GM12891 (cell line): ENCODE data around the gene ZNF74.
"Not testable (repeated sequence)": the region's sequence is repeated elsewhere in the genome, so short reads cannot be mapped to it uniquely, and the experiment has no call there.

Experiments
- POLR2A ChIP-seq: IDR thresholded peaks from 2 replicates; pipeline ENCODE4 v1.6.1; 2011; ENCODE audit warnings: low read depth, low read length, control low read depth
- POLR2AphosphoS5 ChIP-seq: IDR thresholded peaks from 2 replicates; pipeline ENCODE4 v1.6.1; 2011; ENCODE audit warnings: low read depth, low read length, control low read depth

GRCh38 chr22:20361752-20362229 is 32.2 kb upstream of the ZNF74 start:
- TF ChIP-seq POLR2AphosphoS5, POLR2A: not testable (repeated sequence)
